Natural killer cell (primary cell): ENCODE data around the gene AKR1B15. TPM values are rescaled to one million over a fixed set of nuclear protein-coding genes. Genes with fewer than 3 reads are reported as not detected.

Source experiments
- ATAC-seq, 3 donors: fragments of 150-1000 bp in 2 of 3; fragments of 200-7000 bp in 1 of 3; cut with Tn5 transposase; 1 replicate in 1 of 3; 2 replicates in 2 of 3; pipeline ENCODE4 v1.10.0; 2021; ENCODE audit warnings: mild to moderate bottlenecking in 2 of 3, moderate library complexity in 2 of 3
- DNase-seq, 2 donors: peaks; one replicate each; pipeline versions ENCODE4 v3.0.0 to v3.0.0-alpha.2; 2013 to 2021; ENCODE audit warnings: mixed read lengths in 1 of 2
- H3K27ac ChIP-seq: one replicate; pipeline ENCODE4 v1.5.1; 2013; ENCODE audit warnings: mild to moderate bottlenecking, low read length
- H3K27me3 ChIP-seq: one replicate; pipeline ENCODE4 v1.6.1; 2013; ENCODE audit warnings: low read length; ENCODE audit not compliant: control insufficient read depth, insufficient read depth
- H3K36me3 ChIP-seq: one replicate; pipeline ENCODE4 v1.6.1; 2013; ENCODE audit warnings: low read length; ENCODE audit not compliant: control insufficient read depth, insufficient read depth
- H3K4me1 ChIP-seq: one replicate; pipeline ENCODE4 v1.6.1; 2013; ENCODE audit warnings: low read length; ENCODE audit not compliant: control insufficient read depth, insufficient read depth
- H3K4me3 ChIP-seq: one replicate; pipeline ENCODE4 v1.5.1; 2013; ENCODE audit warnings: low read length
- H3K9me3 ChIP-seq: one replicate; pipeline ENCODE4 v1.6.1; 2013; ENCODE audit warnings: low read length; ENCODE audit not compliant: control insufficient read depth, insufficient read depth
- H3K27ac Mint-ChIP-seq, 2 donors: one replicate each; pipeline ENCODE4 v1.8.0; 2022; ENCODE audit warnings: mild to moderate bottlenecking in 2 of 2, mixed read lengths in 2 of 2, moderate library complexity in 1 of 2
- H3K27me3 Mint-ChIP-seq, 2 donors: one replicate each; pipeline ENCODE4 v1.8.0; 2022; ENCODE audit warnings: low read depth in 2 of 2, mixed read lengths in 2 of 2
- H3K36me3 Mint-ChIP-seq: one replicate; pipeline ENCODE4 v1.8.0; 2022; ENCODE audit warnings: mixed read lengths
- H3K4me1 Mint-ChIP-seq, 2 donors: one replicate each; pipeline ENCODE4 v1.8.0; 2022; ENCODE audit warnings: mixed read lengths in 2 of 2
- H3K4me3 Mint-ChIP-seq: one replicate; pipeline ENCODE4 v1.8.0; 2022; ENCODE audit warnings: mild to moderate bottlenecking, moderate library complexity, mixed read lengths
- H3K9me3 Mint-ChIP-seq, 2 donors: one replicate each; pipeline ENCODE4 v1.8.0; 2022; ENCODE audit warnings: mixed read lengths in 2 of 2
- CTCF ChIP-seq: fragments of 200-600 bp; IDR thresholded peaks from one replicate; pipeline ENCODE4 v1.8.0; 2022; ENCODE audit warnings: antibody characterized with exemption
- WGBS: methylation state at CpG from one replicate; pipeline ENCODE4 v1.1.7; 2013; ENCODE audit warnings: missing lambda C conversion rate; ENCODE audit not compliant: insufficient coverage; 5-methylcytosine and 5-hydroxymethylcytosine counted together
- intact Hi-C: fragments of 100-400 bp; cut with micrococcal nuclease; formaldehyde crosslinking; loops from one replicate; pipeline ENCODE4 v1.14.2; 2022
- total RNA-seq, 4 donors: library from RNA; stranded (reverse); fragments of 120-200 nt in 1 of 4; gene quantifications; one replicate each; pipeline versions ENCODE4 v1.2.3 to v1.2.4, GENCODE V29; 2013 to 2022

Gene AKR1B15
- total RNA-seq, 3 donors from 2014 or later (not counting 1 experiment from before 2014, with no cell fraction given) = not detected

GRCh38 chr7:134585897-134586296 lies 37.0 kb downstream of the AKR1B15 start:
- H3K4me1 ChIP-seq = no peaks in the 10 kb centered on the region

GRCh38 chr7:134587750-134588149 lies 38.8 kb downstream of the AKR1B15 start:
- 41% methylated on average over 2 of the region's 2 CpGs for WGBS
- no peaks in the 10 kb centered on the region for H3K4me1 Mint-ChIP-seq
- Histone ChIP-seq H3K27me3 (no peaks in the 10 kb centered on the region), H3K9me3 (no peaks in the 10 kb centered on the region), H3K4me3 (no peak overlapping the region), H3K4me1 (no peaks in the 10 kb centered on the region), H3K36me3 (no peaks in the 10 kb centered on the region), H3K27ac (no peak overlapping the region)
- intact Hi-C loops = no loop called here
- no peaks in the 10 kb centered on the region for H3K36me3 Mint-ChIP-seq
- H3K27me3 Mint-ChIP-seq = peaks cover 16% of the 10 kb centered on the region in 2 donors
- H3K9me3 Mint-ChIP-seq = peaks cover 0 to 3% of the 10 kb centered on the region in 2 donors
- no peak overlapping the region for H3K4me3 Mint-ChIP-seq
- no peak overlapping the region for H3K27ac Mint-ChIP-seq
- ATAC-seq = no peak
- no peak for DNase-seq
- TF ChIP-seq CTCF = no peak

More at GRCh38 chr7:134585897-134586296, 37.0 kb downstream of the AKR1B15 start:
- Mint-ChIP-seq H3K27me3 (peaks cover 22 to 25% of the 10 kb centered on the region in 2 donors), H3K27ac (no peak overlapping the region), H3K9me3 (peaks cover 0 to 3% of the 10 kb centered on the region in 2 donors), H3K36me3 (no peaks in the 10 kb centered on the region), H3K4me1 (no peaks in the 10 kb centered on the region), H3K4me3 (no peak overlapping the region)
- WGBS = 86% methylated on average over 7 of the region's 7 CpGs
- ATAC-seq = no peak
- Histone ChIP-seq H3K27ac (no peak overlapping the region), H3K27me3 (no peaks in the 10 kb centered on the region), H3K4me3 (no peak overlapping the region), H3K9me3 (no peaks in the 10 kb centered on the region), H3K36me3 (no peaks in the 10 kb centered on the region)
- DNase-seq = no peak
- TF ChIP-seq CTCF = no peak
- intact Hi-C loops = no loop called here

GRCh38 chr7:134589491-134589941 lies 40.6 kb downstream of the AKR1B15 start:
- H3K9me3 Mint-ChIP-seq = no peaks in the 10 kb centered on the region
- ATAC-seq = no peak
- no peak for TF ChIP-seq CTCF

More at GRCh38 chr7:134589491-134589941, 40.6 kb downstream of the AKR1B15 start:
- intact Hi-C loops = no loop called here
- Histone ChIP-seq H3K27me3 (no peaks in the 10 kb centered on the region), H3K4me3 (no peak overlapping the region), H3K36me3 (no peaks in the 10 kb centered on the region), H3K4me1 (no peaks in the 10 kb centered on the region), H3K9me3 (no peaks in the 10 kb centered on the region), H3K27ac (no peak overlapping the region)
- Mint-ChIP-seq H3K4me3 (no peak overlapping the region), H3K4me1 (no peaks in the 10 kb centered on the region), H3K27me3 (peaks cover 10 to 16% of the 10 kb centered on the region in 2 donors), H3K27ac (no peak overlapping the region), H3K36me3 (no peaks in the 10 kb centered on the region)
- 59% methylated on average over 3 of the region's 3 CpGs for WGBS
- no peak for DNase-seq
